Transverse colon (tissue), 4 donors: ENCODE results near the gene PRORP. TPM values are rescaled to one million over a fixed set of nuclear protein-coding genes. Genes with fewer than 3 reads are reported as not detected.

Experiments used
- DNase-seq: peaks from one replicate; pipeline ENCODE4 v3.0.0-alpha.2; 2019
- H3K27ac ChIP-seq, 4 donors: fragments of 200-600 bp; sonication (generic); 2 replicates each; pipeline ENCODE4 v1.5.1; 2016 to 2018; ENCODE audit warnings: inconsistent platforms in 4 of 4
- H3K27me3 ChIP-seq: fragments of 200-600 bp; sonication (generic); 2 replicates; pipeline ENCODE4 v1.5.1; 2017; ENCODE audit warnings: inconsistent platforms
- H3K36me3 ChIP-seq, 4 donors: fragments of 200-600 bp; sonication (generic); 2 replicates each; pipeline ENCODE4 v1.5.1; 2017 to 2019; ENCODE audit warnings: inconsistent platforms in 4 of 4
- H3K4me1 ChIP-seq, 4 donors: fragments of 200-600 bp; sonication (generic); 2 replicates each; pipeline ENCODE4 v1.5.1; 2017 to 2020; ENCODE audit warnings: inconsistent platforms in 4 of 4
- H3K4me3 ChIP-seq, 4 donors: fragments of 200-600 bp; sonication (generic); 1 replicate in 1 of 4; 2 replicates in 3 of 4; pipeline versions ENCODE4 v1.5.1 to v1.6.1; 2017 to 2019; ENCODE audit warnings: inconsistent platforms in 4 of 4
- H3K9me3 ChIP-seq, 2 donors: fragments of 200-600 bp; sonication (generic); 2 replicates each; pipeline ENCODE4 v1.5.1; 2017 to 2019; ENCODE audit warnings: inconsistent platforms in 2 of 2
- EP300 ChIP-seq: sonication (generic); formaldehyde crosslinking; IDR thresholded peaks from one replicate; pipeline ENCODE4 v1.6.1; 2017; ENCODE audit warnings: antibody characterized with exemption, low read depth
- POLR2A ChIP-seq: fragments of 450-650 bp; IDR thresholded peaks from one replicate; pipeline ENCODE4 v1.6.1; 2016; ENCODE audit warnings: antibody characterized with exemption, mild to moderate bottlenecking, moderate library complexity
- POLR2AphosphoS5 ChIP-seq, 3 donors: sonication (generic); formaldehyde crosslinking; IDR thresholded peaks; one replicate each; pipeline ENCODE4 v1.6.1; 2016; ENCODE audit warnings: antibody characterized with exemption in 3 of 3
- WGBS, 2 donors: methylation state at CpG; one replicate each; pipeline ENCODE4 v1.1.5; 2018; ENCODE audit warnings: low coverage in 1 of 2; 5-methylcytosine and 5-hydroxymethylcytosine counted together
- in situ Hi-C, 4 donors: fragments of 200-750 bp; cut with MboI; loops; one replicate each; pipeline versions ENCODE4 v1.15.0 to v1.15.1; 2017; ENCODE audit warnings: low sequenced_read_pairs in 3 of 4, low pct_ligation_motif_present in 1 of 4, low pct_unique_long_range_greater_than_20kb in 1 of 4
- intact Hi-C: fragments of 100-400 bp; cut with DNase I; formaldehyde crosslinking; loops from one replicate; pipeline ENCODE4 v1.15.1; 2023; ENCODE audit warnings: low total_unique reads
- total RNA-seq, 4 donors: library from RNA; depleted of rRNA; stranded (reverse); fragments of >200 nt; gene quantifications; one replicate each; pipeline ENCODE4 v1.1.0, GENCODE V29; 2016
- TF ChIP-seq, protein P1 (sequence below), 5 experiments: fragments of 200-600 bp in 3 of 5; fragments of 450-650 bp in 2 of 5; sonication (generic) in 3 of 5; IDR thresholded peaks; 1 replicate in 2 of 5; 2 replicates in 3 of 5; pipeline ENCODE4 v1.5.1; 2016 to 2017; ENCODE audit warnings: antibody characterized with exemption in 5 of 5, inconsistent platforms in 3 of 5, mild to moderate bottlenecking in 2 of 5, moderate library complexity in 1 of 5

PRORP gene
- total RNA-seq, 4 donors from 2014 or later: 23.2 to 46.0 (median 32.2) TPM

DNA sequence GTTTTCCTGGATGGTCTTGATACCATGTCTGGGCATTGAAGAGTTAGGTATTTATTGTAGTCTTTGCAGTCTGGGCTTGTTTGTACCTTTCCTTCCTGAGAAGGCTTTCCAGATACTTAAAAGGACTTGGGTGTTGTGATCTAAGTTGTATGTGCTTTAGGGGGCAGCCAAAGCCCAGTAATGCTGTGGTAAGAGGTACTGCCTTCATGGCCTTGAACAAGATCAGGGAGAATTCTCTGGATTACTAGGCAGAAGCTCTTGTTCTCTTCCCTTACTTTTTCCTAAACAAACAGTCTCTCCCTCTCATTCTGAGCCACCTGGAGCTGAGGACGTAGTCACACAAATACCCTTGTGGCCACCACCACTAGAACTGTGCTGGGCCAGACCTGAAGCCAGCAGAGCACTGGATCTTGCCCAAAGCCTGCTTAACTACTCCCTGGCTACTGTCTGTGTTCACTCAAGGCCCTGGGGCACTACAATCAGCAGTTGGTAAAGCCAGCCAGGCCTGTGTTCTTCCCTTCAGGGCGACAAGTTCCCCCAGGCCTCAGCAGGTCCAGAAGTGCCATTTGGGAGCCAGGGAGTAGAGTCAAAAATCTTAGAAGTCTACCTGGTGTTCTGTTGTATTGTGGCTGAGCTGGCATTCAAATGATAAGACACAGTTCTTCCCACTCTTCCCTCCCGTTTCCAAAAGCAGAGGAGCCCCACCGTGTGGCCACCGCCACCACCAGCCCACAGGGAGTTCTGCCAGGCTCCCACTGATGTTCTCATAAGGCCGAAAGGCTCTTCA is 11.4 kb downstream of the PRORP start:
- no peak overlapping the region for H3K4me3 ChIP-seq
- 79% methylated on average over 6 of the region's 6 CpGs; no CpG with 5 or more reads in 1 of the 2 donors for WGBS, 2 donors
- in situ Hi-C loops (loop anchor here in 1 of 4 donors (25.0 kb wide), 1 partner anchor 679 kb away; the partner anchor contains the start of gene RALGAPA1), intact Hi-C loops (loop anchor here (5.0 kb wide), 1 partner anchor 284 kb away; no protein-coding TSS in a partner anchor)
- H3K4me1 ChIP-seq: no peaks in the 10 kb centered on the region
- TF ChIP-seq POLR2A (no peak), POLR2AphosphoS5 (IDR thresholded peaks at IDR 0.05) (no peak), EP300 (no peak)
- TF ChIP-seq, protein P1, sequence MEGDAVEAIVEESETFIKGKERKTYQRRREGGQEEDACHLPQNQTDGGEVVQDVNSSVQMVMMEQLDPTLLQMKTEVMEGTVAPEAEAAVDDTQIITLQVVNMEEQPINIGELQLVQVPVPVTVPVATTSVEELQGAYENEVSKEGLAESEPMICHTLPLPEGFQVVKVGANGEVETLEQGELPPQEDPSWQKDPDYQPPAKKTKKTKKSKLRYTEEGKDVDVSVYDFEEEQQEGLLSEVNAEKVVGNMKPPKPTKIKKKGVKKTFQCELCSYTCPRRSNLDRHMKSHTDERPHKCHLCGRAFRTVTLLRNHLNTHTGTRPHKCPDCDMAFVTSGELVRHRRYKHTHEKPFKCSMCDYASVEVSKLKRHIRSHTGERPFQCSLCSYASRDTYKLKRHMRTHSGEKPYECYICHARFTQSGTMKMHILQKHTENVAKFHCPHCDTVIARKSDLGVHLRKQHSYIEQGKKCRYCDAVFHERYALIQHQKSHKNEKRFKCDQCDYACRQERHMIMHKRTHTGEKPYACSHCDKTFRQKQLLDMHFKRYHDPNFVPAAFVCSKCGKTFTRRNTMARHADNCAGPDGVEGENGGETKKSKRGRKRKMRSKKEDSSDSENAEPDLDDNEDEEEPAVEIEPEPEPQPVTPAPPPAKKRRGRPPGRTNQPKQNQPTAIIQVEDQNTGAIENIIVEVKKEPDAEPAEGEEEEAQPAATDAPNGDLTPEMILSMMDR (IDR thresholded peaks at IDR 0.05): no peak
- DNase-seq: no peak
- H3K27me3 ChIP-seq: no peaks in the 10 kb centered on the region
- no peaks in the 10 kb centered on the region for H3K9me3 ChIP-seq
- H3K36me3 ChIP-seq: peaks cover 0 to 9% (median 0%) of the 10 kb centered on the region in 4 donors
- H3K27ac ChIP-seq: no peak overlapping the region

DNA sequence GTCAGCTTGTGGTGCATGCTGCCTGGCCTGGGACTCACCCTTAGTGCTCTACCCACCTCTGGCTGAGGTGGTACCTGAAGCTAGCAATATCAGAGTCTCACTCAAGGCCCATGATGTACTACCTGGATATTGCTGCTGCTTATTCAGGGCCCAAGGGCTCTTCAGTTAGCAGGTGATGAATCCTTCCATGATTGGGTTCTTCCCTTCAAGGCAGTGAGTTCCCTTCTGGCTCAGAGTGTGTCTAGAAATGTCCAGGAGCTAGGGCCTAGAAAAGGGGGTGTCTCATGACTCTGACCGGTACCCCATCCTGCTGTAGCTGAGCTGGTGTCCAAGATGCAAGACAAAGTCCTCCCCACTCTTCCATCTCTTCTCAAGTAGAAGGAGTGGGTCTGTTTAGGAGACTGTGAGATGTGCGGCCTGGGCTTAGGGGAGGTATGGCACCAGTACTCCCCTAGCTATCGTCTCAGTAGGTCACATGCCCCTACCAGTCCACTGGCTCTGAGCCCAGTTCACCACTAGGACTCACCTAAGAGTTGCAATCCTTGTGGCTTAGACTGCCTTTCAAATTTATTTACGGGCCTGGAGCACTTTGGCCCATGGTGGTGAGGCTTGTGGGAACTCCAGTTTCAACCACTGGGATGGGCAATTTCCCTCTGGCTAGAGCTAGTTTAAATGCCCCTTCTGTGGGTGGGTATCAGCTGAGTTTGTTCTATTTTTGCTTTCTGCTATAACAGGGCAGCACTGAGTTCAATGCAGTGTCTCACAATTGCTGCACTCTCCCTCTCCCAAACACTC is 12.2 kb downstream of the PRORP start:
- Histone ChIP-seq H3K27me3 (no peaks in the 10 kb centered on the region), H3K9me3 (no peaks in the 10 kb centered on the region), H3K36me3 (peaks cover 0 to 9% (median 0%) of the 10 kb centered on the region in 4 donors), H3K4me1 (no peaks in the 10 kb centered on the region), H3K4me3 (no peak overlapping the region), H3K27ac (no peak overlapping the region)
- DNase-seq: no peak
- in situ Hi-C loops (loop anchor here in 2 of 4 donors (5.0 to 25.0 kb wide), 3 partner anchors 278 to 678 kb away; partner anchors contain the start of gene RALGAPA1 (in 1 of the 2)), intact Hi-C loops (loop anchor here (5.0 kb wide), 1 partner anchor 283 kb away; no protein-coding TSS in a partner anchor)
- TF ChIP-seq, protein P1 (IDR thresholded peaks at IDR 0.05): no peak
- TF ChIP-seq EP300 (no peak), POLR2AphosphoS5 (IDR thresholded peaks at IDR 0.05) (no peak), POLR2A (no peak)
- WGBS, 2 donors: 84% methylated on average over 4 of the region's 4 CpGs; no CpG with 5 or more reads in 1 of the 2 donors

DNA sequence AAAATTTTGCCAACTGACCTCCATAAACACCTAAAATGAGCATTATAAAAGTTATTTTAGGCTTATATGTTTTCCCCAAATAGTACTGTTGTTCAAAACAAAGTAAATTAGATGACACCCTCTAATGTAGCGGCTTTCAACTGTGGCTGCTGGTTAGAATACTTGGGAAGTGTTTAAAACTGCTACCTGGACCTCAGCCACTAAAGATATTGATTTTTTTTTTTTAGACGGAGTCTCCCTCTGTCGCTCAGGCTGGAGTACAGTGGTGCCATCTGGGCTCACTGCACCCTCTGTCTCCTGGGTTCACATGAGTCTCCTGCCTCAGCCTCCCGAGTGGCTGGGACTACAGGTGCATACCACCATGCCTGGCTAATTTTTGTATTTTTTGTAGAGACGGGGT is 16.2 kb downstream of the PRORP start:
- Histone ChIP-seq H3K27ac (no peak overlapping the region), H3K27me3 (no peaks in the 10 kb centered on the region), H3K4me1 (no peaks in the 10 kb centered on the region), H3K36me3 (peaks cover 0 to under 1% (median 0%) of the 10 kb centered on the region in 4 donors), H3K9me3 (no peaks in the 10 kb centered on the region), H3K4me3 (no peak overlapping the region)
- in situ Hi-C loops (loop anchor here in 2 of 4 donors (5.0 to 25.0 kb wide), 3 partner anchors 274 to 674 kb away; partner anchors contain the start of gene RALGAPA1 (in 1 of the 2)), intact Hi-C loops (no loop called here)
- no peak for DNase-seq
- TF ChIP-seq POLR2AphosphoS5 (IDR thresholded peaks at IDR 0.05) (no peak), POLR2A (no peak), EP300 (no peak)
- TF ChIP-seq, protein P1 (IDR thresholded peaks at IDR 0.05): no peak
- 93% methylated on average over 5 of the region's 5 CpGs; no CpG with 5 or more reads in 1 of the 2 donors for WGBS, 2 donors
